Natural killer cell treated with Interleukin-12 subunit alpha and Interleukin-12 subunit beta and Interleukin-15 and Interleukin-18, amount 100 ng/mL, for 72 hours (primary cell): ENCODE measurements around the gene GRK6. TPM values are rescaled to one million over a fixed set of nuclear protein-coding genes. Genes with fewer than 3 reads are reported as not detected.
A peak's percentile ranks its signal among the peaks of the same experiment; 100 is the strongest.

Source experiments
- ATAC-seq, 2 donors: fragments of 150-1000 bp; cut with Tn5 transposase in 1 of 2; sonication (Bioruptor Pico), chemical (Tn5 transposase) in 1 of 2; 2 replicates each; pipeline ENCODE4 v1.10.0; 2021
- DNase-seq: peaks from one replicate; pipeline ENCODE4 v3.0.0; 2022; ENCODE audit warnings: low spot score
- H3K27ac Mint-ChIP-seq, 2 donors: 1 replicate in 1 of 2; 2 replicates in 1 of 2; pipeline ENCODE4 v1.8.0; 2022; ENCODE audit warnings: mixed read lengths in 2 of 2, mild to moderate bottlenecking in 1 of 2, moderate library complexity in 1 of 2
- H3K27me3 Mint-ChIP-seq, 2 donors: 1 replicate in 1 of 2; 2 replicates in 1 of 2; pipeline ENCODE4 v1.8.0; 2022; ENCODE audit warnings: mixed read lengths in 2 of 2
- H3K36me3 Mint-ChIP-seq: one replicate; pipeline ENCODE4 v1.8.0; 2022; ENCODE audit warnings: mixed read lengths
- H3K4me1 Mint-ChIP-seq, 2 donors: 1 replicate in 1 of 2; 2 replicates in 1 of 2; pipeline ENCODE4 v1.8.0; 2022; ENCODE audit warnings: low read depth in 2 of 2, mixed read lengths in 2 of 2, mild to moderate bottlenecking in 1 of 2
- H3K4me3 Mint-ChIP-seq: one replicate; pipeline ENCODE4 v1.8.0; 2022; ENCODE audit warnings: mixed read lengths
- H3K9me3 Mint-ChIP-seq: 2 replicates; pipeline ENCODE4 v1.8.0; 2022; ENCODE audit warnings: mixed read lengths
- total RNA-seq, 2 donors: library from RNA; stranded (reverse); gene quantifications; one replicate each; pipeline ENCODE4 v1.2.3, GENCODE V29; 2022

Gene GRK6
- total RNA-seq = 100 to 1,000 TPM in 1 of 2 donors, 10 to 100 TPM in 1; 58.1 to 113 TPM

- DNase-seq = peak; percentile 74
- Mint-ChIP-seq H3K36me3 (no peaks in the 10 kb centered on the region), H3K4me3 (peak within 1 kb of the TSS; percentile 90), H3K4me1 (peaks cover 49 to 60% of the 10 kb centered on the region in 2 donors), H3K9me3 (no peaks in the 10 kb centered on the region), H3K27ac (peak within 1 kb of the TSS; percentile 92), H3K27me3 (no peaks in the 10 kb centered on the region)
- peak; percentile 0 to 10 for ATAC-seq
Measured at GRCh38 chr5:177426566-177427210, at the start of gene GRK6. GRK6 (plus strand) TSS chr5:177426676; CDS start chr5:177426846, 170 bp downstream.

- Mint-ChIP-seq H3K27ac (no peak overlapping the region), H3K9me3 (no peaks in the 10 kb centered on the region), H3K4me3 (no peak overlapping the region), H3K4me1 (peaks cover 7 to 16% of the 10 kb centered on the region in 2 donors), H3K27me3 (no peaks in the 10 kb centered on the region), H3K36me3 (no peaks in the 10 kb centered on the region)
- DNase-seq (no peak), ATAC-seq (peak in 1 of 2 donors; percentile 6)
Measured at GRCh38 chr5:177377851-177378776, 48.4 kb upstream of the GRK6 start.

GRCh38 chr5:177378884-177379883, 47.3 kb upstream of the GRK6 start:
- Mint-ChIP-seq H3K9me3 (no peaks in the 10 kb centered on the region), H3K27ac (no peak overlapping the region), H3K4me1 (peaks cover 9 to 16% of the 10 kb centered on the region in 2 donors), H3K36me3 (no peaks in the 10 kb centered on the region), H3K4me3 (no peak overlapping the region), H3K27me3 (peaks cover 0 to 2% of the 10 kb centered on the region in 2 donors)
- no peak for DNase-seq
- peak in 1 of 2 donors; percentile 83 for ATAC-seq

GRCh38 chr5:177380805-177381126, 45.7 kb upstream of the GRK6 start:
- H3K4me3 Mint-ChIP-seq = no peak overlapping the region
- DNase-seq (no peak), ATAC-seq (no peak)
- no peaks in the 10 kb centered on the region for H3K9me3 Mint-ChIP-seq
- H3K36me3 Mint-ChIP-seq = no peaks in the 10 kb centered on the region
- peaks cover 15 to 22% of the 10 kb centered on the region in 2 donors for H3K4me1 Mint-ChIP-seq
- H3K27me3 Mint-ChIP-seq = peaks cover 0 to 2% of the 10 kb centered on the region in 2 donors
- H3K27ac Mint-ChIP-seq = no peak overlapping the region

GRCh38 chr5:177382423-177383029, 44.0 kb upstream of the GRK6 start:
- peaks cover 0 to 2% of the 10 kb centered on the region in 2 donors for H3K27me3 Mint-ChIP-seq
- no peak for ATAC-seq
- no peak for DNase-seq
- no peak overlapping the region for H3K27ac Mint-ChIP-seq
- no peak overlapping the region for H3K4me3 Mint-ChIP-seq
- no peaks in the 10 kb centered on the region for H3K9me3 Mint-ChIP-seq
- H3K4me1 Mint-ChIP-seq = peaks cover 15 to 22% of the 10 kb centered on the region in 2 donors
- H3K36me3 Mint-ChIP-seq = no peaks in the 10 kb centered on the region

- ATAC-seq (no peak), DNase-seq (no peak)
- Mint-ChIP-seq H3K4me1 (peaks cover 15 to 24% of the 10 kb centered on the region in 2 donors), H3K27me3 (peaks cover 0 to 2% of the 10 kb centered on the region in 2 donors), H3K36me3 (no peaks in the 10 kb centered on the region), H3K27ac (no peak overlapping the region), H3K9me3 (no peaks in the 10 kb centered on the region), H3K4me3 (no peak overlapping the region)
Measured at GRCh38 chr5:177383181-177383580, 43.3 kb upstream of the GRK6 start.

GRCh38 chr5:177384134-177384533, 42.3 kb upstream of the GRK6 start, which contains the start of gene SLC34A1:
SLC34A1 (plus strand) TSS chr5:177384434; CDS start chr5:177385742, 1,308 bp downstream.
- peak within 1 kb of the TSS in 1 of 2 donors; percentile 62 for H3K27ac Mint-ChIP-seq
- H3K27me3 Mint-ChIP-seq = peaks cover 0 to 2% of the 10 kb centered on the region in 2 donors
- H3K4me1 Mint-ChIP-seq = peaks cover 22 to 31% of the 10 kb centered on the region in 2 donors
- no peak for ATAC-seq
- DNase-seq = no peak
- no peaks in the 10 kb centered on the region for H3K9me3 Mint-ChIP-seq
- H3K36me3 Mint-ChIP-seq = no peaks in the 10 kb centered on the region
- peak within 1 kb of the TSS; percentile 26 for H3K4me3 Mint-ChIP-seq

GRCh38 chr5:177385720-177386119, 40.8 kb upstream of the GRK6 start:
- Mint-ChIP-seq H3K27ac (no peak overlapping the region), H3K4me3 (peak overlapping the region; percentile 26), H3K9me3 (no peaks in the 10 kb centered on the region), H3K4me1 (peaks cover 32 to 34% of the 10 kb centered on the region in 2 donors), H3K27me3 (peaks cover 0 to 5% of the 10 kb centered on the region in 2 donors), H3K36me3 (no peaks in the 10 kb centered on the region)
- DNase-seq (no peak), ATAC-seq (no peak)

GRCh38 chr5:177386542-177386941, 39.9 kb upstream of the GRK6 start:
- Mint-ChIP-seq H3K9me3 (no peaks in the 10 kb centered on the region), H3K27ac (no peak overlapping the region), H3K4me3 (no peak overlapping the region), H3K36me3 (no peaks in the 10 kb centered on the region), H3K4me1 (peaks cover 36 to 41% of the 10 kb centered on the region in 2 donors), H3K27me3 (peaks cover 0 to 5% of the 10 kb centered on the region in 2 donors)
- DNase-seq = no peak
- no peak for ATAC-seq

GRCh38 chr5:177387405-177387804, 39.1 kb upstream of the GRK6 start:
- ATAC-seq (no peak), DNase-seq (no peak)
- H3K4me3 Mint-ChIP-seq = no peak overlapping the region
- peaks cover 0 to 5% of the 10 kb centered on the region in 2 donors for H3K27me3 Mint-ChIP-seq
- H3K36me3 Mint-ChIP-seq = no peaks in the 10 kb centered on the region
- peaks cover 36 to 41% of the 10 kb centered on the region in 2 donors for H3K4me1 Mint-ChIP-seq
- no peaks in the 10 kb centered on the region for H3K9me3 Mint-ChIP-seq
- no peak overlapping the region for H3K27ac Mint-ChIP-seq

GRCh38 chr5:177388521-177389052, 37.9 kb upstream of the GRK6 start:
- DNase-seq (no peak), ATAC-seq (no peak)
- Mint-ChIP-seq H3K4me3 (peak overlapping the region; percentile 80), H3K36me3 (no peaks in the 10 kb centered on the region), H3K27me3 (peaks cover 0 to 5% of the 10 kb centered on the region in 2 donors), H3K9me3 (no peaks in the 10 kb centered on the region), H3K4me1 (peaks cover 36 to 41% of the 10 kb centered on the region in 2 donors), H3K27ac (peak overlapping the region; percentile 10 to 85)

- Mint-ChIP-seq H3K4me3 (peak overlapping the region; percentile 80), H3K27me3 (peaks cover 0 to 3% of the 10 kb centered on the region in 2 donors), H3K9me3 (no peaks in the 10 kb centered on the region), H3K27ac (peak overlapping the region; percentile 10 to 85), H3K4me1 (peaks cover 34 to 41% of the 10 kb centered on the region in 2 donors), H3K36me3 (no peaks in the 10 kb centered on the region)
- no peak for DNase-seq
- ATAC-seq = peak; percentile 83 to 85
Measured at GRCh38 chr5:177389241-177390169, 37.0 kb upstream of the GRK6 start.
